HG02938 (cell line): Measurements from ENCODE around the gene OPTC.

ENCODE experiments used
- ATAC-seq: cut with Tn5 transposase; IDR thresholded peaks from one replicate; pipeline ENCODE4 v1.9.1; 2021; ENCODE audit warnings: mild to moderate bottlenecking, moderate library complexity; ENCODE audit not compliant: unreplicated experiment

Gene OPTC

GRCh38 chr1:203490607-203491006, 3.3 kb upstream of the OPTC start:
- no peak for ATAC-seq

DNA sequence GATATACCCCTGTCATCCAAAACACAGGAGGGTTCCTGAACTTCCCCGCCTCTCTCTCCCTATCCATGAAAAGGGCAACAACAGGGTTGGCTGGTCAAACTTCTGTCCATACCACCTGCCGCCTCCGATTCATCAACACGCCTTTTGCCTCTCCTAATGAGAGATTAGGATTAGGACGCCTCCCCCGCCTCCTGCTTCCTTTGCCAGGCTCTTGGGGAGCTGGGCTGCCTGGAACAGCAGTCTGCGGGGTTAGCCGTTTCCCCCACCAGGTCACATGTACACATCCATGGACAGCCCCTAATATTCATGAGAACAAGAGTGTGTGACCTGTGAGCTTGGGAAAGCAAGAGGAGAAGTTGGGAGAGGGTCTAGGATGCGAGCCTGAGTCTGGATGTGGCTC, 2.3 kb upstream of the OPTC start:
- no peak for ATAC-seq

DNA sequence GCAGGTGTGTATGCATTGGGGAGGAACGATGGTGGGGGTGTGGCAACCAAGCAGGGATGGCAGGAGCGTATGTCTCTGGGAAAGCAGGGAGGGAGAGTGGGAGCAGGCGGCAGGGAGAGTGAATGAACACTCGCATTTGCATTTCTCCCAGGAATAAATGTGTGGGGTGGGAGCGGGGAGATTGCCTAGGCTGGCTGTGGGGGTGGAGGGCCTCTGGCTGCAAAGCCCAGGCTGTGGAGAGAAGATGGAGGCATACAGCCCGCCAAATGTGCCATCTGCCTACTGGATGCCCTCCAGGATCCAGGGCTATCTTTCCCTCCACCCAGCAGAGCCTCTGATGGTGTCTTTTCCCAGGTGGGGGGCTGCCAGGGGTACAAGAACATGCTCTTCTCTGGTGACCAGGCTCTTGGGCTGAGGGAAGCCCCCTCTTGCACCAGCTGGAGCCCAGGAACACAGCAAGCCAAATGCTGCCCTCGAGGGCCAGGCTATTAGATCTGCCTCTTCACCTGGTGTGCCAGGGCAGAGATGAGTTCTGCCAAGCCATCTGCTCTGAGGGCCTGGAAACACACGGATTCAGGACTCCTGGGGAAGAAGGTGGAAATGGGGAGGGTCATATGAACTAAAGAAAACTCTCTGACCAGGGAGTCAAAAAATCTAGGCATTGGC, 1.7 kb upstream of the OPTC start:
- ATAC-seq: no peak

GRCh38 chr1:203492748-203493130, 1.2 kb upstream of the OPTC start:
- no peak for ATAC-seq

DNA sequence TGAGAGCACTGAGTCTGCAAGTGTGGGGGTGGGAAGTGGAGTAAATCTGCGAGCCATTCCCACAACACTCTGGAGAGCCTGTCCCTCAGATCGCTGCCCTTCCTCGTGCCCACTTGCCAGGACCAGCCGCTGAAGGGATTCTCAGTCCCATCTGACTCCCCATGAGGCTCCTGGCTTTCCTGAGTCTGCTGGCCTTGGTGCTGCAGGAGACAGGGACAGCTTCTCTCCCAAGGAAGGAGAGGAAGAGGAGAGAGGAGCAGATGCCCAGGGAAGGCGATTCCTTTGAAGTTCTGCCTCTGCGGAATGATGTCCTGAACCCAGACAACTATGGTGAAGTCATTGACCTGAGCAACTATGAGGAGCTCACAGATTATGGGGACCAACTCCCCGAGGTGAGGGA, 1.9 kb downstream of the OPTC start:
- no peak for ATAC-seq

DNA sequence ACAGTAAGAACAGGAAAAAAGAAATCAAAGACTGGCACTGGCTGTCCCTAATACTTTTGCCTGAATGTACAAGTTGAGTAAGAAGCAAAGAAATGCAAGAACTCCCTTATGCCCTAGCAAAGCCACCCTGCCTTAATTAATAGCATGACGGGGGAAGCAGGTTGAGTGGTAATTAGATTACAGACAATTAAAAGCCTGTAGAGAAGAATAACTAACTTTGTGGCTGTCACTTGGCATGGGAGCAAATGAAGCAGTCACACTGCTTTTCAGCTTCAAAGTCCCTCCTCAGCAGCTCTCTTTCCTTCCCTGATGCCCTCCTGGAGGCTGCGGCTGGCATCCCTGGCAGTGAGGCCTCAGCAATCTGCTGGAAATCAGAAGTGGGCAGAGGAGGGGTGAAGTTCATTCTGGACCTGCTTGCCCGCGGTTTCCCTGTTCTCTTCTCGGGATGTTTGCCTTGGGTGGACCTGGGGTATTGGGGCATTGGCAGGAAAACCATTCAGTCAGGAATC, 3.4 kb downstream of the OPTC start:
- ATAC-seq: no peak

- no peak for ATAC-seq
Measured at GRCh38 chr1:203499643-203500278, 5.8 kb downstream of the OPTC start.

DNA sequence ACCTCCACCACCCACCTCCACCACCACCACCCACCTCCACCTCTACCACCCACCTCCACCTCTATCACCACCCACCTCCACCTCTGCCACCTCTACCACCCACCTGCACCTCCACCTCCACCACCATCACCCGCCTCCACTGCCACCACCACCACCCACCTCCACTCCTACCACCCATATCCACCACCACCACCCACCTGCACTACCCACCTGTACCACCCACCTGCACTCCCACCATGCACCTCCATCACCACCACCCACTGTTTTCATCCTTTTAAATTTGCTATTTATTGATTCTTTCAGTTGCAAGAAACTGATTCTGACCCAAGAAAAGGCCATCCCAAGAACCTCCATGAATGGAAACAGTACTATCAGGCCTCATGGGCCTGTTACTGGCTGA, 6.3 kb downstream of the OPTC start:
- ATAC-seq: no peak

DNA sequence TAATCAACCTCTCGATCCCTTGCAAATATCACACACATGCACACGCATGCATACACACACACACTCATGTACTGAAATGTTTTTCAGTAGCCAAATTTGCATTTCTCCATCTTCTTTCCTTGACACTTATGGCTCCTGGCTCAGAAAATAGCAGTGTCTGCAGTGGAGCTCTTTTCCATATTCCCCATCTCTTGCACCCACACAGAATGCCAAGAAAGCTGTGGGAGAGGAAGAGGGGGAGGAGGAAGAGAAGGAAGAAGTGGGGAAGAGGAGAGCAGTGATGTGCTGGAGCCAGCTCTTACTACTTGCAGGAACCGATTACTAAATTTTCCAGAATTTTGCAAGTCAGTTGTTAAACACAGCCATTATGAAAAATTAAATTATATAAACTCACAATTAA, 9.9 kb downstream of the OPTC start:
- no peak for ATAC-seq

- no peak for ATAC-seq
Measured at GRCh38 chr1:203504400-203505250, 10.7 kb downstream of the OPTC start.

DNA sequence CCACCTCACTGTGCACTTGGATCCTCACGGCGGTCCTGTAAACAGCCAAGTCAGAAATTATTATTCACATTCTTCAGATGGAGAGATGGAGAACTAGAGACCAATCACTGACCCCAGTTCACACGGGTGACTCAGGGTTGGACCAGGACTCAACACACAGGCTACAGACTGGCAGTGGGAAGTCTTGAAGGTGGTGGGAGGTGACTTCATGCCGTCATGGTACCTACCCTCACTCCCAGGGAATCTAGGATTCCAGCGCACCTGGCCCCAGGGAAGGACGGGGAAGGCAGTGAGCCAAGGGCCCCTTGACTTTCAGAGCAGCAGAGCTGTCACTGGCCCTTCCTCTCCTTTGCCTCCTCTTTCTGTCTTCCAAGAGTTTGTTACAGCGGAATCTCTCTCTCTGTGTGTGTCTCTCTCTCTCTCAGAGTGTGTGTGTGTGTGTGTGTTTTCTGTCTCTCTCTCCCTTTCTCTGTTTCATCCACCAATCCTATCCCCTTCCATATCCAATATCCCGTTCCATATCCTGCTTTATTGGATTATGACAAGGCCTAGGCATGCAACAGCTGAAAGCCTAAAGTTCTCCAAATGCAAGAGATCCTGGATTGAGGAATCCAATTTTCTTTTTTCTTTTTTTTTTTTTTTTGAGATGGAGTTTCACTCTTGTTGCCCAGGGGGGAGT, 11.7 kb downstream of the OPTC start:
- no peak for ATAC-seq

DNA sequence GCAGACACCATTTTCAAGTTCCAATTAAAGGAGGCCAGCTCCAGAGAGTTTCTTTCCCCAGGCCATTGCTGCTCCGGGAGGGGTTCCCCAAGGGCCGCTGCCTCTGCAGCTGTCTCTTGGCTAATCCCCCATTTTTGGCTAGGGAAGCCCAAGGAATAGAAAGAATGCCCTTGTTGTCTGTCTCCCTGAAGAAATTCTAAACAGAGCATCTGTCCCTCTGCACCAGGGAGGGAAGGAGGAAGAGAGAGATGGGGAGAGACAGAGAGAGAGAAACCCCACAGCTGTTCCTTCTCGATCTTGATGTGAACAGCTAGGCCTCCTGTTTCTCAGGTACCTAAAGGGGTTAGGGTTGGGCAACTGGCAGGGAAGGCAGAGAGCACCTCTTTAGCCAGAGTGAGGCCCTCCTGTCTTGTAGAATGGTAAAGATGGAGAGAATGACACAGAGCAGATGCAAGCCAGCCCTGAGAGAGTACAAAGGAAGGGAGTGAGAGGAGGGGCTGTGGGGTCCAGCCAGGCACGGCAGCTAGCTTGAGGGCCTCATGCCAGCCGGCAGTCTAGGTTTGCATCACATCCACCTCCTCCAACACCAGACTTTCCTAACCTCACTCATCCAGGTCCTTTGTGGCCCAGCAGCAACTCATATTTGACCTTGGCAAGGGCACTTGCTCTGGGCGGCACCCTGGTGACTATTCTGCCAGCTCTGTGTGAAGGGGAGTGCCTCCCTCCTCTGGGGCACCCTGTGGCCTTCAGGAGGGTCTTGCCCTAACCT, 13.1 kb downstream of the OPTC start:
- no peak for ATAC-seq

GRCh38 chr1:203507759-203508158, 13.8 kb downstream of the OPTC start:
- ATAC-seq: no peak

GRCh38 chr1:203508463-203509073, 14.6 kb downstream of the OPTC start:
- ATAC-seq: no peak

GRCh38 chr1:203509135-203509534, 15.2 kb downstream of the OPTC start:
- no peak for ATAC-seq

GRCh38 chr1:203511513-203511912, 17.6 kb downstream of the OPTC start:
- no peak for ATAC-seq

GRCh38 chr1:203511930-203512329, 18.0 kb downstream of the OPTC start:
- ATAC-seq: no peak

DNA sequence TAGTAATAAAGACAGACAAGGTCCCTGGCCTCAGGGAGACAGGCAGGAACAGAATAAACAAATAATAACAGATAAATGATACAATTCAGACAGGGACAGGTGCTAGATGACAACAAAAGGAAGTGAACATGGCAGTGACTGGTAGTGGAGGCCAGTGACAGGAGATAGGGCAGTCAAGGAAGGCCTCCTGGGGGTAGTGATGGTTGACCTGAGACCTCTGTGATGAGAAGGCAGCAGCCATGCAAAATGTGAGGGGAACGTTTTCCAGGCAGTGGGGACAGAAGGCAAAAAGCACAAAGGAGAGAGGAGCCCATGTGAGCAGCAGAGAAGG, 18.5 kb downstream of the OPTC start:
- no peak for ATAC-seq

- no peak for ATAC-seq
Measured at GRCh38 chr1:203512848-203513584, 19.1 kb downstream of the OPTC start.
